IMR-90 (cell line): ENCODE results near the gene MAP4K1. TPM values are rescaled to one million over a fixed set of nuclear protein-coding genes. Genes with fewer than 3 reads are reported as not detected.

Source experiments
- ATAC-seq: fragments of 200-7000 bp; cut with Tn5 transposase; 2 replicates; pipeline ENCODE4 v1.9.1; 2020; ENCODE audit warnings: low read depth, mild to moderate bottlenecking, moderate library complexity
- BruUV-seq: library from RNA; stranded (reverse); fragments of 400-500 nt; replicated peaks from 2 replicates; lab custom pipeline; 2021; lab: Mats Ljungman, UMichigan
- CTCF ChIA-PET: fragments of 300-600 bp; formaldehyde crosslinking; extraction: SDS; loops from one replicate; lab custom pipeline; 2021; ENCODE audit warnings: antibody characterized with exemption; lab: Yijun Ruan, JAX
- POLR2A ChIA-PET: fragments of 300-600 bp; sonication (Branson Sonifier 250); formaldehyde crosslinking; loops from one replicate; lab custom pipeline; 2022; ENCODE audit warnings: antibody characterized with exemption; ENCODE audit not compliant: unreplicated experiment; lab: Charles Lee
- DNase-seq: peaks from one replicate; pipeline ENCODE4 v3.0.0; 2013
- H2AFZ ChIP-seq: replicated peaks from 2 replicates; pipeline ENCODE3; 2013; ENCODE audit warnings: low read length, mild to moderate bottlenecking; ENCODE audit not compliant: poor library complexity
- H2AK5ac ChIP-seq: 2 replicates; pipeline ENCODE4 v1.6.1; 2013; ENCODE audit warnings: low read depth, low read length, inconsistent platforms
- H2AK9ac ChIP-seq: replicated peaks from 2 replicates; pipeline ENCODE3; 2013; ENCODE audit warnings: mild to moderate bottlenecking, low read depth, low read length, moderate library complexity; ENCODE audit not compliant: poor library complexity
- H2BK120ac ChIP-seq: 2 replicates; pipeline ENCODE4 v1.6.1; 2013; ENCODE audit warnings: low read depth, low read length, inconsistent platforms
- H2BK15ac ChIP-seq: 3 replicates; pipeline ENCODE4 v1.6.1; 2013; ENCODE audit warnings: low read depth, low read length, inconsistent platforms
- H2BK20ac ChIP-seq: 2 replicates; pipeline ENCODE4 v1.6.1; 2013; ENCODE audit warnings: low read depth, mild to moderate bottlenecking, inconsistent platforms, low read length, moderate library complexity
- H2BK5ac ChIP-seq: 2 replicates; pipeline ENCODE4 v1.6.1; 2013; ENCODE audit warnings: mild to moderate bottlenecking, low read depth, low read length, inconsistent platforms; ENCODE audit not compliant: poor library complexity, severe bottlenecking
- H3K14ac ChIP-seq: replicated peaks from 2 replicates; pipeline ENCODE4 v1.6.1; 2013; ENCODE audit warnings: low read depth, low read length, inconsistent platforms
- H3K18ac ChIP-seq: 2 replicates; pipeline ENCODE4 v1.6.1; 2013; ENCODE audit warnings: low read depth, low read length, control low read depth
- H3K23ac ChIP-seq: 2 replicates; pipeline ENCODE4 v1.6.1; 2013; ENCODE audit warnings: low read depth, low read length, inconsistent platforms
- H3K27ac ChIP-seq: 2 replicates; pipeline ENCODE4 v1.5.1; 2013; ENCODE audit warnings: mild to moderate bottlenecking, control low read depth, low read length; ENCODE audit not compliant: insufficient read depth
- H3K27me3 ChIP-seq: 2 replicates; pipeline ENCODE4 v1.6.1; 2013; ENCODE audit warnings: low read length; ENCODE audit not compliant: control insufficient read depth, insufficient read depth
- H3K36me3 ChIP-seq: 2 replicates; pipeline ENCODE4 v1.6.1; 2013; ENCODE audit warnings: low read length, mixed read lengths; ENCODE audit not compliant: control insufficient read depth, insufficient read depth
- H3K4ac ChIP-seq: 2 replicates; pipeline ENCODE4 v1.6.1; 2013; ENCODE audit warnings: low read depth, low read length, inconsistent platforms
- H3K4me1 ChIP-seq: 2 replicates; pipeline ENCODE4 v1.6.1; 2013; ENCODE audit warnings: low read length, mixed read lengths; ENCODE audit not compliant: control insufficient read depth, insufficient read depth
- H3K4me2 ChIP-seq: 2 replicates; pipeline ENCODE4 v1.6.1; 2013; ENCODE audit warnings: low read depth, mild to moderate bottlenecking, control low read depth, low read length, moderate library complexity
- H3K4me3 ChIP-seq: 2 replicates; pipeline ENCODE4 v1.5.1; 2013; ENCODE audit warnings: low read depth, mild to moderate bottlenecking, control low read depth, low read length, moderate library complexity; ENCODE audit not compliant: insufficient read depth
- H3K56ac ChIP-seq: 2 replicates; pipeline ENCODE4 v1.6.1; 2013; ENCODE audit warnings: low read length, inconsistent platforms; ENCODE audit not compliant: insufficient read depth; ENCODE audit errors: extremely low read depth
- H3K79me1 ChIP-seq, 2 experiments: 2 replicates each; pipeline ENCODE4 v1.6.1; 2013; ENCODE audit warnings: low read length in 2 of 2, inconsistent platforms in 1 of 2, low read depth in 1 of 2
- H3K9ac ChIP-seq: 2 replicates; pipeline ENCODE4 v1.6.1; 2013; ENCODE audit warnings: low read depth, low read length, control low read depth
- H3K9me1 ChIP-seq: 2 replicates; pipeline ENCODE4 v1.6.1; 2013; ENCODE audit warnings: low read length, inconsistent platforms; ENCODE audit not compliant: insufficient read depth
- H3K9me3 ChIP-seq: 2 replicates; pipeline ENCODE4 v1.6.1; 2013; ENCODE audit warnings: low read length; ENCODE audit not compliant: control insufficient read depth, insufficient read depth
- H4K20me1 ChIP-seq: 2 replicates; pipeline ENCODE4 v1.6.1; 2013; ENCODE audit warnings: low read length, inconsistent platforms; ENCODE audit not compliant: insufficient read depth
- H4K5ac ChIP-seq: 2 replicates; pipeline ENCODE4 v1.6.1; 2013; ENCODE audit warnings: mild to moderate bottlenecking, low read depth, low read length, control low read depth
- H4K8ac ChIP-seq, 2 experiments: 2 replicates each; pipeline ENCODE4 v1.6.1; 2013; ENCODE audit warnings: low read depth in 2 of 2, low read length in 2 of 2, control low read depth in 1 of 2, inconsistent platforms in 1 of 2
- H4K91ac ChIP-seq: 2 replicates; pipeline ENCODE4 v1.6.1; 2013; ENCODE audit warnings: low read depth, low read length, inconsistent platforms; ENCODE audit not compliant: insufficient read depth
- BHLHE40 ChIP-seq: fragments of 150-350 bp; IDR thresholded peaks from 2 replicates; pipeline ENCODE4 v1.6.1; 2016; ENCODE audit warnings: mild to moderate bottlenecking, low read depth, low read length
- CHD1 ChIP-seq: IDR thresholded peaks from 2 replicates; pipeline ENCODE4 v1.6.1; 2012; ENCODE audit warnings: low read depth, low read length, improper control_type of control experiment
- ELK1 ChIP-seq: fragments of 150-350 bp; IDR thresholded peaks from 2 replicates; pipeline ENCODE4 v1.6.1; 2016; ENCODE audit warnings: low read depth, mild to moderate bottlenecking, low read length, moderate library complexity, borderline replicate concordance
- FOS ChIP-seq: fragments of 150-350 bp; IDR thresholded peaks from 2 replicates; pipeline ENCODE4 v1.6.1; 2016; ENCODE audit warnings: low read depth, low read length
- MAFK ChIP-seq: IDR thresholded peaks from 2 replicates; pipeline ENCODE4 v1.6.1; 2012; ENCODE audit warnings: low read depth, low read length, improper control_type of control experiment
- MAZ ChIP-seq: IDR thresholded peaks from 2 replicates; pipeline ENCODE4 v1.6.1; 2012; ENCODE audit warnings: low read depth, mild to moderate bottlenecking, low read length, improper control_type of control experiment, moderate library complexity, borderline replicate concordance
- MXI1 ChIP-seq: IDR thresholded peaks from 2 replicates; pipeline ENCODE4 v1.6.1; 2012; ENCODE audit warnings: low read depth, mild to moderate bottlenecking, low read length, moderate library complexity, borderline replicate concordance
- POLR2A ChIP-seq: IDR thresholded peaks from 2 replicates; pipeline ENCODE4 v1.6.1; 2012; ENCODE audit warnings: mild to moderate bottlenecking, low read depth, low read length
- RAD21 ChIP-seq: IDR thresholded peaks from 2 replicates; pipeline ENCODE4 v1.6.1; 2012; ENCODE audit warnings: low read length, improper control_type of control experiment
- RCOR1 ChIP-seq: IDR thresholded peaks from 2 replicates; pipeline ENCODE4 v1.6.1; 2012; ENCODE audit warnings: mild to moderate bottlenecking, low read length, improper control_type of control experiment; ENCODE audit not compliant: insufficient replicate concordance
- RFX5 ChIP-seq: IDR thresholded peaks from 2 replicates; pipeline ENCODE4 v1.8.0; 2012; ENCODE audit warnings: low read depth, mild to moderate bottlenecking, low read length, moderate library complexity
- SMC3 ChIP-seq: fragments of 150-350 bp; IDR thresholded peaks from 2 replicates; pipeline ENCODE4 v1.6.1; 2016; ENCODE audit warnings: low read depth, mild to moderate bottlenecking, antibody characterized with exemption, low read length, moderate library complexity
- WGBS, 2 experiments: methylation state at CpG; one replicate each; pipeline versions ENCODE4 v1.1.5 to v1.1.7; 2013; ENCODE audit warnings: missing lambda C conversion rate in 2 of 2; ENCODE audit not compliant: insufficient read length in 1 of 2; ENCODE audit errors: extremely low coverage in 2 of 2; 5-methylcytosine and 5-hydroxymethylcytosine counted together
- dilution Hi-C: fragments of 300-500 bp; cut with HindIII; formaldehyde crosslinking; loops from one replicate; pipeline ENCODE4 v1.14.3; 2018; ENCODE audit warnings: low sequenced_read_pairs; ENCODE audit not compliant: unreplicated experiment
- in situ Hi-C: fragments of 300-500 bp; cut with MboI; formaldehyde crosslinking; loops from 3 replicates; pipeline ENCODE4 v1.14.3; 2019; ENCODE audit warnings: low sequenced_read_pairs, inconsistent platforms, mixed read lengths
- intact Hi-C: fragments of 100-400 bp; cut with micrococcal nuclease; formaldehyde crosslinking; loops from 2 replicates; pipeline ENCODE4 v1.10.0; 2022
- polyA plus RNA-seq, 3 experiments: library from polyadenylated mRNA; depleted of rRNA; stranded (reverse); fragments of >200 nt; gene quantifications; 2 replicates each; pipeline ENCODE4 v1.2.3, GENCODE V29; 2012; ENCODE audit warnings: low replicate concordance in 1 of 3
- total RNA-seq: library from RNA; depleted of rRNA; stranded (reverse); fragments of >200 nt; gene quantifications from 2 replicates; pipeline ENCODE4 v1.2.3, GENCODE V29; 2012

MAP4K1 gene
- total and polyA plus RNA-seq, 2 of the 4 experiments (the other 2 are of a cell fraction), result 0.22 TPM; not detected in 1

GRCh38 chr19:38647368-38647965 lies 29.7 kb upstream of the MAP4K1 start, which contains the start of gene ACTN4:
Gene ACTN4, plus strand, starts transcription at chr19:38647649. Its CDS starts 97 bp downstream, at chr19:38647746.
- DNase-seq, result peak; percentile 94
- peak within 1 kb of the TSS; percentile 74 for H2BK120ac ChIP-seq
- H3K4ac ChIP-seq, result peak within 1 kb of the TSS; percentile 83
- peak within 1 kb of the TSS; percentile 100 for H3K4me2 ChIP-seq
- ATAC-seq, result peak; percentile 87
- TF ChIP-seq CHD1 (peak; percentile 27; the same call in 1 of the 2 replicates), FOS (peak; percentile 51; the same call in 1 of the 2 replicates), ELK1 (no peak), MAFK (no peak), RAD21 (peak; percentile 16; the same call in 1 of the 2 replicates), SMC3 (peak; percentile 11; the same call in 1 of the 2 replicates), BHLHE40 (no peak), MXI1 (peak; percentile 93), POLR2A (peak; percentile 98), MAZ (peak; percentile 91), RCOR1 (no peak), RFX5 (no peak)
- peaks cover 46% of the 10 kb centered on the region for H4K20me1 ChIP-seq
- 0 out of 2 replicates have a peak, but pooled peaks cover 1% of the 10 kb centered on the region for H3K36me3 ChIP-seq
- H2AK9ac ChIP-seq, result peak within 1 kb of the TSS; percentile 99
- H3K14ac ChIP-seq, result peak within 1 kb of the TSS; percentile 93
- peak within 1 kb of the TSS; percentile 91 for H3K27ac ChIP-seq
- H3K79me1 ChIP-seq, result peaks cover 0 to 15% of the 10 kb centered on the region in 2 experiments; a peak in 2 of 4 replicates
- H3K4me1 ChIP-seq, result peaks cover 21% of the 10 kb centered on the region
- no peaks in the 10 kb centered on the region for H3K27me3 ChIP-seq
- dilution Hi-C loops (no loop called here), intact Hi-C loops (loop anchor here (5.0 kb wide), 1 partner anchor 285 kb away; the partner anchor contains the start of genes MRPS12 and SARS2), in situ Hi-C loops (loop anchor here (25.0 kb wide), 1 partner anchor 410 kb away; no protein-coding TSS in a partner anchor)
- peak within 1 kb of the TSS; percentile 86; the same call in 1 of the 3 replicates for H2BK15ac ChIP-seq
- peak within 1 kb of the TSS; percentile 87 to 91 for H4K8ac ChIP-seq
- H2AFZ ChIP-seq, result peak within 1 kb of the TSS; percentile 89
- peak within 1 kb of the TSS; percentile 97 for H3K23ac ChIP-seq
- WGBS, 2 experiments, result 1% methylated on average over 52 of the region's 77 CpGs; no CpG with 5 or more reads in 1 of the 2 experiments
- H3K56ac ChIP-seq, result peak within 1 kb of the TSS; percentile 97
- H2BK20ac ChIP-seq, result 0 out of 2 replicates have a peak within 1 kb of the TSS, but pooled peaks have one; percentile 9
- H2AK5ac ChIP-seq, result peak within 1 kb of the TSS; percentile 97
- BruUV-seq, result no TSS peak
- CTCF ChIA-PET, result interaction anchor here (0.6 to 1.2 kb wide), 2 partner anchors 13 to 160 kb away, joined by 4 to 5 read pairs; no protein-coding TSS in a partner anchor
- H4K91ac ChIP-seq, result peak within 1 kb of the TSS; percentile 71
- H4K5ac ChIP-seq, result peak within 1 kb of the TSS; percentile 62
- peaks cover 13% of the 10 kb centered on the region for H3K9me1 ChIP-seq
- POLR2A ChIA-PET, result interaction anchor here (1.0 kb wide), 2 partner anchors 65 to 202 kb away, joined by 3 to 4 read pairs; no protein-coding TSS in a partner anchor
- H3K9ac ChIP-seq, result peak within 1 kb of the TSS; percentile 100
- no peaks in the 10 kb centered on the region for H3K9me3 ChIP-seq
- peak within 1 kb of the TSS; percentile 85 for H3K18ac ChIP-seq
- H2BK5ac ChIP-seq, result peak within 1 kb of the TSS; percentile 93
- H3K4me3 ChIP-seq, result peak within 1 kb of the TSS; percentile 80
